ENCODE measurements around the gene UMODL1.
"Not testable (repeated sequence)": the region's sequence is repeated elsewhere in the genome, so short reads cannot be mapped to it uniquely, and the experiment has no call there.

UMODL1 gene

GRCh38 chr21:42102076-42102475 lies 31.0 kb downstream of the UMODL1 start:
- DNase-seq, result peak; percentile 55

GRCh38 chr21:42102526-42102925 lies 31.4 kb downstream of the UMODL1 start:
- no peak for DNase-seq

- no peak for DNase-seq
Measured at GRCh38 chr21:42102991-42103390, 31.9 kb downstream of the UMODL1 start.

GRCh38 chr21:42103843-42104242 lies 32.7 kb downstream of the UMODL1 start:
- no peak for DNase-seq

- no peak for DNase-seq
Measured at GRCh38 chr21:42105476-42106315, 34.6 kb downstream of the UMODL1 start.

- DNase-seq, result no peak
Measured at GRCh38 chr21:42106425-42106824, 35.3 kb downstream of the UMODL1 start.

GRCh38 chr21:42107177-42107880 lies 36.2 kb downstream of the UMODL1 start:
- no peak for DNase-seq

GRCh38 chr21:42107881-42108553 lies 36.9 kb downstream of the UMODL1 start:
- peak; percentile 76 for DNase-seq

GRCh38 chr21:42108554-42109340 lies 37.6 kb downstream of the UMODL1 start:
- DNase-seq, result no peak

- no peak for DNase-seq
Measured at GRCh38 chr21:42109473-42109872, 38.4 kb downstream of the UMODL1 start.

GRCh38 chr21:42109873-42110525 lies 38.9 kb downstream of the UMODL1 start:
- no peak for DNase-seq

GRCh38 chr21:42110691-42111469 lies 39.8 kb downstream of the UMODL1 start:
- DNase-seq, result no peak

- DNase-seq, result no peak
Measured at GRCh38 chr21:42111470-42111743, 40.3 kb downstream of the UMODL1 start.

- no peak for DNase-seq
Measured at GRCh38 chr21:42111811-42112210, 40.7 kb downstream of the UMODL1 start.

GRCh38 chr21:42112238-42112637 lies 41.1 kb downstream of the UMODL1 start:
- DNase-seq, result no peak

GRCh38 chr21:42112857-42113256 lies 41.7 kb downstream of the UMODL1 start:
- DNase-seq, result no peak

GRCh38 chr21:42113926-42114409 lies 42.9 kb downstream of the UMODL1 start:
- no peak for DNase-seq

- no peak for DNase-seq
Measured at GRCh38 chr21:42114646-42115045, 43.5 kb downstream of the UMODL1 start.

GRCh38 chr21:42115136-42115683 lies 44.1 kb downstream of the UMODL1 start:
- DNase-seq, result no peak

GRCh38 chr21:42116551-42116950 lies 45.4 kb downstream of the UMODL1 start:
- DNase-seq, result not testable (repeated sequence)
